MM.1S (cell line): ENCODE results near the gene GALNT4.

Experiments
- DNase-seq: peaks from one replicate; pipeline ENCODE4 v3.0.0-alpha.2; 2015
- H2AFZ ChIP-seq: fragments of 300-600 bp; sonication (generic); 2 replicates; pipeline ENCODE4 v1.6.0; 2016; ENCODE audit warnings: antibody characterized with exemption, low read length
- H3F3A ChIP-seq: fragments of 300-600 bp; sonication (generic); 2 replicates; pipeline ENCODE4 v1.6.1; 2016; ENCODE audit warnings: mild to moderate bottlenecking, antibody characterized with exemption, low read length, moderate library complexity, mixed read lengths; ENCODE audit not compliant: insufficient read depth
- H3K27ac ChIP-seq: fragments of 300-600 bp; sonication (generic); 2 replicates; pipeline ENCODE4 v1.5.1; 2016; ENCODE audit warnings: mild to moderate bottlenecking, low read length
- H3K27me3 ChIP-seq: fragments of 300-600 bp; sonication (generic); replicated peaks from 2 replicates; pipeline ENCODE4 v1.6.0; 2016; ENCODE audit warnings: low read length; ENCODE audit not compliant: insufficient read depth
- H3K36me3 ChIP-seq: fragments of 300-600 bp; sonication (generic); replicated peaks from 2 replicates; pipeline ENCODE4 v1.6.1; 2016; ENCODE audit warnings: mild to moderate bottlenecking, low read length, mixed read lengths; ENCODE audit not compliant: insufficient read depth
- H3K4me1 ChIP-seq: fragments of 300-600 bp; sonication (generic); 2 replicates; pipeline ENCODE4 v1.6.1; 2016; ENCODE audit warnings: low read length, mixed read lengths
- H3K4me2 ChIP-seq: fragments of 300-600 bp; sonication (generic); 2 replicates; pipeline ENCODE4 v1.6.0; 2016; ENCODE audit warnings: low read depth, low read length
- H3K4me3 ChIP-seq: fragments of 300-600 bp; sonication (generic); 2 replicates; pipeline ENCODE4 v1.5.1; 2016; ENCODE audit warnings: low read length, mixed read lengths
- H3K79me2 ChIP-seq: fragments of 300-600 bp; sonication (generic); 2 replicates; pipeline ENCODE4 v1.6.1; 2016; ENCODE audit warnings: mixed run types, low read length, mixed read lengths
- H3K9ac ChIP-seq: fragments of 300-600 bp; sonication (generic); 2 replicates; pipeline ENCODE4 v1.6.1; 2016; ENCODE audit warnings: low read length, mixed read lengths
- H3K9me2 ChIP-seq: fragments of 300-600 bp; sonication (generic); replicated peaks from 2 replicates; pipeline ENCODE4 v1.6.1; 2016; ENCODE audit warnings: mild to moderate bottlenecking, low read length, mixed read lengths; ENCODE audit not compliant: insufficient read depth
- H3K9me3 ChIP-seq: fragments of 300-600 bp; sonication (generic); replicated peaks from 2 replicates; pipeline ENCODE4 v1.6.1; 2016; ENCODE audit warnings: mild to moderate bottlenecking, low read length, mixed read lengths; ENCODE audit not compliant: insufficient read depth
- H4K20me1 ChIP-seq: fragments of 300-600 bp; sonication (generic); 2 replicates; pipeline ENCODE4 v1.6.1; 2016; ENCODE audit warnings: mild to moderate bottlenecking, low read length, moderate library complexity, mixed read lengths; ENCODE audit not compliant: insufficient read depth
- EZH2 ChIP-seq: fragments of 300-600 bp; sonication (generic); optimal IDR thresholded peaks from 2 replicates; pipeline ENCODE3; 2017; ENCODE audit warnings: low read depth, mild to moderate bottlenecking, antibody characterized with exemption, low read length, mixed read lengths
- EZH2phosphoT487 ChIP-seq: fragments of 300-600 bp; sonication (generic); IDR thresholded peaks from 2 replicates; pipeline ENCODE4 v1.6.1; 2018; ENCODE audit warnings: antibody characterized with exemption, low read length
- TF ChIP-seq, protein P1 (sequence below): fragments of 300-600 bp; sonication (generic); IDR thresholded peaks from 2 replicates; pipeline ENCODE4 v1.5.1; 2016; ENCODE audit warnings: antibody characterized with exemption, low read length, mixed read lengths

Gene GALNT4

DNA sequence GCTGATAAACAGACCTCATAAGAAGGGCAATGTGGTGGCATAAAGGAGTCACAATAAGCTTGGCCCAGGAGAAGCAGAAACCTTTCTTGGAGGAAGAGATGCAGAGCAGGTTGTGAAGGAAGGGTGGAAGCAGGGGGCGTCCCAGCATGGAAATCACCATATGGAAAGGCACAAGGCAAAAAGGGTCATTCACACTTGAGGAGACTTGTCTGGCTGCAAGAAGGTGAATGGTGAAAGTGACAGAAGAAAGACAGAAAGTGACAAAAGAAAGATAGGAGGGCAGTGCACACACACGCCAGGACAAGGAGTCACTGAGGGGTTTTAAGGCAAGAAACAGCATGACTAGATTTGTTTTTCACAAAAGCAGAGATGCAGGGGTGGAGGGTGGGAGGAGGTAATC, 38.3 kb downstream of the GALNT4 start:
- Histone ChIP-seq H3K4me2 (no peak overlapping the region), H2AFZ (no peak overlapping the region), H3K79me2 (0 out of 2 replicates have a peak, but pooled peaks cover under 1% of the 10 kb centered on the region), H3K36me3 (no peaks in the 10 kb centered on the region; the same call in 1 of the 2 replicates), H4K20me1 (no peaks in the 10 kb centered on the region; the same call in 1 of the 2 replicates), H3K9me2 (no peaks in the 10 kb centered on the region), H3K9me3 (no peaks in the 10 kb centered on the region), H3K9ac (no peak overlapping the region), H3K27me3 (no peaks in the 10 kb centered on the region), H3F3A (no peaks in the 10 kb centered on the region), H3K4me1 (no peaks in the 10 kb centered on the region), H3K27ac (no peak overlapping the region), H3K4me3 (no peak overlapping the region)
- no peak for DNase-seq
- TF ChIP-seq EZH2 (no peak), EZH2phosphoT487 (no peak)
- TF ChIP-seq, protein P1, sequence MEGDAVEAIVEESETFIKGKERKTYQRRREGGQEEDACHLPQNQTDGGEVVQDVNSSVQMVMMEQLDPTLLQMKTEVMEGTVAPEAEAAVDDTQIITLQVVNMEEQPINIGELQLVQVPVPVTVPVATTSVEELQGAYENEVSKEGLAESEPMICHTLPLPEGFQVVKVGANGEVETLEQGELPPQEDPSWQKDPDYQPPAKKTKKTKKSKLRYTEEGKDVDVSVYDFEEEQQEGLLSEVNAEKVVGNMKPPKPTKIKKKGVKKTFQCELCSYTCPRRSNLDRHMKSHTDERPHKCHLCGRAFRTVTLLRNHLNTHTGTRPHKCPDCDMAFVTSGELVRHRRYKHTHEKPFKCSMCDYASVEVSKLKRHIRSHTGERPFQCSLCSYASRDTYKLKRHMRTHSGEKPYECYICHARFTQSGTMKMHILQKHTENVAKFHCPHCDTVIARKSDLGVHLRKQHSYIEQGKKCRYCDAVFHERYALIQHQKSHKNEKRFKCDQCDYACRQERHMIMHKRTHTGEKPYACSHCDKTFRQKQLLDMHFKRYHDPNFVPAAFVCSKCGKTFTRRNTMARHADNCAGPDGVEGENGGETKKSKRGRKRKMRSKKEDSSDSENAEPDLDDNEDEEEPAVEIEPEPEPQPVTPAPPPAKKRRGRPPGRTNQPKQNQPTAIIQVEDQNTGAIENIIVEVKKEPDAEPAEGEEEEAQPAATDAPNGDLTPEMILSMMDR = no peak

DNA sequence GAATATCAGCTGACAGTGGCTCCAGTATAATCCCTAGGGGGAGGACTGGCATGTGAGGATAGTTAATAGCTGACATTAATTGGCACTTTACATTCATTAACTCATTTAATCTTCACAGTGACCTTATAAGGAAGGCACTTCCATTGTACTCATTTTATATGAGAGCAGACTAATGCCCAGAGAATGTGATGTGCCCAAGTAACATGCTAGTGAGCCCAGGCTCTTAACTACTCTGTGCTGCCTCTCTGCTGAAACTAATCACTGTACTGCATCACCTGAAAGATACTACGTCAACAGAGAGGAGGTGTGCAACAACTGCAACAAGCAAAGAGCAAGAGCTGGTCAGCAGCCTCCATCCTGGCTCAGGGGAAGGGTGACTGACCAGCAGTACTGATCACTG, 40.1 kb downstream of the GALNT4 start:
- Histone ChIP-seq H2AFZ (no peak overlapping the region), H3F3A (no peaks in the 10 kb centered on the region), H3K9me2 (no peaks in the 10 kb centered on the region), H3K36me3 (no peaks in the 10 kb centered on the region; the same call in 1 of the 2 replicates), H3K79me2 (0 out of 2 replicates have a peak, but pooled peaks cover 4% of the 10 kb centered on the region), H3K4me2 (no peak overlapping the region), H3K9me3 (no peaks in the 10 kb centered on the region), H3K9ac (no peak overlapping the region), H3K4me3 (no peak overlapping the region), H3K27me3 (no peaks in the 10 kb centered on the region), H3K27ac (no peak overlapping the region), H4K20me1 (no peaks in the 10 kb centered on the region; the same call in 1 of the 2 replicates), H3K4me1 (no peaks in the 10 kb centered on the region)
- DNase-seq = no peak
- TF ChIP-seq EZH2 (no peak), EZH2phosphoT487 (no peak)
- TF ChIP-seq, protein P1 = no peak

GRCh38 chr12:89481213-89481914, 43.2 kb downstream of the GALNT4 start:
- no peak for TF ChIP-seq EZH2phosphoT487
- TF ChIP-seq EZH2 = no peak
- TF ChIP-seq, protein P1 = no peak
- Histone ChIP-seq H3K79me2 (0 out of 2 replicates have a peak, but pooled peaks cover 4% of the 10 kb centered on the region), H3F3A (no peaks in the 10 kb centered on the region), H3K4me3 (no peak overlapping the region), H4K20me1 (no peaks in the 10 kb centered on the region), H3K9ac (no peak overlapping the region), H3K4me1 (no peaks in the 10 kb centered on the region), H3K9me2 (no peaks in the 10 kb centered on the region), H3K9me3 (no peaks in the 10 kb centered on the region), H3K36me3 (no peaks in the 10 kb centered on the region; the same call in 1 of the 2 replicates), H3K27me3 (no peaks in the 10 kb centered on the region), H2AFZ (no peak overlapping the region), H3K27ac (no peak overlapping the region), H3K4me2 (no peak overlapping the region)
- DNase-seq = no peak
